DMS153 treated with DMSO at 0.1 percent for 48 hours (cell line): ENCODE data around the gene ZNF592.
A peak's percentile ranks its signal among the peaks of the same experiment; 100 is the strongest.
"Not testable (repeated sequence)": the region's sequence is repeated elsewhere in the genome, so short reads cannot be mapped to it uniquely, and the experiment has no call there.

Experiments used
- DNase-seq: peaks from one replicate; lab custom pipeline; 2025; ENCODE audit not compliant: unreplicated experiment; lab: John Stamatoyannopoulos, UW

ZNF592 gene

GRCh38 chr15:84748274-84749110, at the start of gene ZNF592:
Gene ZNF592, plus strand, starts transcription at chr15:84748592. Its CDS starts 34,084 bp downstream, at chr15:84782676.
- no peak for DNase-seq

GRCh38 chr15:84699538-84700191, 48.7 kb upstream of the ZNF592 start:
- DNase-seq = no peak

GRCh38 chr15:84702961-84703482, 45.4 kb upstream of the ZNF592 start:
- DNase-seq = no peak

GRCh38 chr15:84703808-84704207, 44.6 kb upstream of the ZNF592 start:
- DNase-seq = no peak

- DNase-seq = no peak
Observed at GRCh38 chr15:84714372-84714771, 34.0 kb upstream of the ZNF592 start.

GRCh38 chr15:84714821-84715220, 33.6 kb upstream of the ZNF592 start:
- DNase-seq = no peak

GRCh38 chr15:84715441-84716035, 32.9 kb upstream of the ZNF592 start:
- DNase-seq = no peak

GRCh38 chr15:84716036-84716732, 32.2 kb upstream of the ZNF592 start, which contains the start of gene SEC11A:
Gene SEC11A, minus strand, starts transcription at chr15:84716139. Its CDS starts 64 bp downstream, at chr15:84716075.
- peak; percentile 48 for DNase-seq

GRCh38 chr15:84721371-84721770, 27.0 kb upstream of the ZNF592 start:
- no peak for DNase-seq

GRCh38 chr15:84722628-84723027, 25.8 kb upstream of the ZNF592 start:
- no peak for DNase-seq

GRCh38 chr15:84725001-84725491, 23.3 kb upstream of the ZNF592 start:
- DNase-seq = no peak

- no peak for DNase-seq
Observed at GRCh38 chr15:84727429-84727828, 21.0 kb upstream of the ZNF592 start.

- DNase-seq = no peak
Observed at GRCh38 chr15:84731774-84732173, 16.6 kb upstream of the ZNF592 start.

- DNase-seq = no peak
Observed at GRCh38 chr15:84734794-84735479, 13.5 kb upstream of the ZNF592 start.

- not testable (repeated sequence) for DNase-seq
Observed at GRCh38 chr15:84735480-84736061, 12.8 kb upstream of the ZNF592 start.

GRCh38 chr15:84736375-84736774, 12.0 kb upstream of the ZNF592 start:
- DNase-seq = no peak

- DNase-seq = no peak
Observed at GRCh38 chr15:84737005-84737404, 11.4 kb upstream of the ZNF592 start.

- no peak for DNase-seq
Observed at GRCh38 chr15:84740691-84741090, 7.7 kb upstream of the ZNF592 start.

- DNase-seq = no peak
Observed at GRCh38 chr15:84741121-84741520, 7.3 kb upstream of the ZNF592 start.
